Activated effector memory CD4-positive, alpha-beta T cell treated with anti-CD3 and anti-CD28 coated beads, Interleukin-2, amount 50 U/mL, for 16 hours (primary cell): ENCODE measurements around the gene ARHGEF4.

ENCODE experiments used
- DNase-seq: peaks from one replicate; pipeline ENCODE4 v3.0.0-alpha.2; 2020

ARHGEF4 gene

DNA sequence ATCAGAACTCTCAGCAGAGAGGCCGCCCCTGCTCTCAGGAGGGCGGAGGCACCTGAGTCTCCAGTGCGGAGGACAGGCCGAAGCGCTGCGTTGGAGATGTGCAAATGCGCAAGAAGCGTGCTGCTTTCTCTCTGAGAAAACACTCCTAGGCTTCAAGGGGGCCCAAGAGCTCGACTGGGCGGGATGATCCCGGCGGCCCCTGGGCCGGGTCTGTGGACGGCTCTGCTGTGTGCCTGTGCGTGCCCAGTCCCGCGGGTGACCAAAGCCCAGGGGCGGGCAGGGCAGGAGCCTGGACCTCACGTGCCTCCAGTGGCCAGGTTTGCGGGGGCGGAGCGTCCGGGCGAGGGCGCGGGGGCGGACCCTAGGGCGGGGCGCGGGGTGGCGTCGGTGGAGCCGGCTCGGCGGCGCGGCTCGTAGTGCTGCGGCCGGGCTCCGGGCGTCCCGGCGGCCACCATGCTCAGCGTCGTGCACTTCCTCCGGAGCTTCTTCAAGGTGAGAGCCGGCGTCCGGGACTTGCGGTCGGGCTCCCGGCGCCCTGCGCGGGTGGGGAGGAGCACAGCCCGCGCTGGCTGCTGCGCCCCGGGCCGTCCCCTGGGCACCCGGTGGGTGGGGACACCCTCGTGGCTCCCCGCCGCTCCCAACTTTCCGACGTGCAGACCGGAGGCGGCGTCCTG is at the start of gene ARHGEF4:
Gene ARHGEF4 (plus strand): TSS at position 414 of the 674 bp plus-strand sequence. CDS start 40 bp downstream, at position 454.
- peak; percentile 72 for DNase-seq

GRCh38 chr2:130787841-130788240 is 48.9 kb upstream of the ARHGEF4 start:
- no peak for DNase-seq

DNA sequence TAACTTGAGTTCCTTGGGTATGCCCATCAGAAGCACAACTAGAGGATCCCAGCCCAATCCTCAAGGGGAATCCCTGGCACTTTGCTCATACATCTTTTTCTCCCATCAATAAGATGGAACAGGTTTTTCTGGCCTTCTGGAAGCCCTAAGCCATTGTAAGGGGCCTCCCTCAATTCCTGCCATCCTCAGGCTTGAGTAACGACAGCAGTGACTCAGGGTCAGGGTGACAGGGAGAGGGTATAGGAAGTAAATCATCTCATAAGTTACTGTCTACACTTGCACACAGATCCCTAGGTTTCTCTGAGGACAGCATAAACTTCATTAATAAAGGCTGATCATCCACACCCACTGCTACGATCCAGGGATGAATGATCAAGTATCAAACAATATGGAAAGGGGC is 46.4 kb upstream of the ARHGEF4 start:
- DNase-seq = no peak

DNA sequence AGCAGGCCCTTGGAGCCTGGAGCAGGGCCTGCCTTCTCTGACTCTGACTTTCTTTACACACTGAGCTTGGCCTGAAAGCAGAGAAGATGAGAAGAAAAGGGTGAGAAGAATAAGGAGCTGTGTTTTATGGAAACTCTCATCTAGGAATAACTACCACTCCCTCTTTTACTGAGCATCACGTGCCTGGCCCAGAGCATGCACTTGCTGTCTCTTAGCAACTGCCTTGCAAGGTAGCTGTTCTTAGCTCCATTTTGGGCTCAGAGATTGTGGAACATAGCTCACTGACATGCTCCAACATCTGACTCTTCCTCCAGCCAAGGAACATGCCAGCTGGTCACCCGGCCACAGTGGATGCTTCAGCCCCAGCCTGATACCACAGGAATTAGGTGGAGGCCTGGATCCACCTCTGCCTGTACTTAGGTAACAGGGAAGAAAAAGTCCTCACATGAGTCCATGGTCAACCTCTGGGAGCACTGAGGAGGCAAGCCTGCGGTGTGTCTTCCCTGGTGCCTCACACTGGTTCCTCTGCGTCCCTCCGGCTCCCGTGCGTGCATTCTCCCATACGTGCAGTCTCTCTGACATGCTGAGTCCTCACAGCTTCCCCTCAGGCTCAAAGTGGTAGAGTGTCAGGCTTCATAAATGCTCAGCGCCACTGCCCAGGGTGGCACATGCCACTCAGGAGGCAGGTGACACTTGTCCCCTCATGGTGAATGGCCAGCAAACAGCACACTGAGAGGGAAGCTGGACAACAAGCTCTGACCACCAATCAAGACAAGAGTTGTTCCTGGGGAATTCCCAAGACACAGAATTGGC is 45.7 kb upstream of the ARHGEF4 start:
- no peak for DNase-seq

GRCh38 chr2:130791617-130791939 is 45.1 kb upstream of the ARHGEF4 start:
- DNase-seq = no peak

GRCh38 chr2:130795431-130795830 is 41.3 kb upstream of the ARHGEF4 start:
- no peak for DNase-seq

DNA sequence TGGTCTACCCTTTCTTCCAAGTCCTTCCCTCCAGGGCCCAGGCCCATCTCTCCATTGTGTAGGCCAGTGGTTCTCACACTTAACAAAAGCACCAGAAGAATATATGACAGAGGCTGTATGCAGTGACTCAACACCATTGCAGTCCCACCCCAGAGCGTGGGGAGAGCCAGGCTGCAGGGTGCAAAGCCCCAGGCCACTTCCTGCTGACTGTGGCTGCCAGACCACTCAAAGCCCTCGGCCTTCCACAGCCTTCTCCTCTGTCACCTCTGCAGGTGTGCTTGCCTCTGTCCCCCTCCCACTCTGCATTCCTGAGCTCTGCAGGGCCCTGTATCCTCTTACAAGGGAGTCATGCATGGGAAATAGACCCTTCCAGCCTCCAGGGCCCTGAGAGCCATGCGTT is 40.4 kb upstream of the ARHGEF4 start:
- DNase-seq = no peak

DNA sequence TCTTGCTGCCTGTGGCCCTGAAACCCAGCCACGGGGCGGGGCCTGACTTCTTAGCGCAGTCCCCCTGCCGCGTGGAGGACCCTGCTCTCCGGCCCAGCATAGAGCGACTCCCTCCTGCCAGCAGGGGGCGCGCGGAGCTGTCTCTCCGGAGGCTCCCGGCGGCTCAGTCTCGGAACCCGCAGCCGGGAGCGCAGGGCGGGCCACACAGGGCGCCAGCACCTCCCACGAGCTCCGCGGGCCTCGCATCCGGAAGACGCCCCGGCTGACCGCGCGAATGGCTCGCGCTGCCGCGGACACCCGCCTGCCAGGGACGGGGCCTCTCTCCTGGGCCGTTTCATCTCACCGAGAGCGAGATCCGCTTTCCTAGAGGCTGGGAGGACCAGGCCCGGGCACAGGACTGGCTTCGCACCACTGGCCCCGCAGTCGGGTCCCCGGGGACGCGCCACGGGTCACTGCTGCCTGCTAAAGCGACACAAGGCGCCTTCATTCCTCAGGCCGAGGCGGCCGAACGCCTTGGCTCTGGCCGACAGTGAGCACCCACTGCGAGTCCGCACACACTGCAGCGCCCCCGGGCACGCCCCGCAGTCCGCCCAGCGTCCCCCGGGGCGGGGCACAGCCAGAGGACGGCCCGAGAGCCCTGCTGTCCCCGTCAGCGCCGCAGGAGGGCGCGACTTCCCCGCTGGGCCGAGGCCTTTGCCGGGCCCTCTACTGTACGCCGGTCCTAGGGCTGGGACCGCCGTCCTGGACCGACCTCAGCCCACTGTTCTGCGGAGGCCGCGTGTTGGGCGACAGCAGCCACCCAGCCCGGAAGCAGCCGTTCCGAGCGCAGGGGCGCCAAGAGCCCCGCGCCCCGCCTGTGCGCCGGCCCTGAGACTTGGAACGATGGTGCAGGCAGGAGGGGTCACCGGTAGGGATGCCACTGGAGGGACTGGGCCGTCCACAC is 39.0 kb upstream of the ARHGEF4 start:
- peak; percentile 98 for DNase-seq

GRCh38 chr2:130798472-130799218 is 38.1 kb upstream of the ARHGEF4 start:
- no peak for DNase-seq

DNA sequence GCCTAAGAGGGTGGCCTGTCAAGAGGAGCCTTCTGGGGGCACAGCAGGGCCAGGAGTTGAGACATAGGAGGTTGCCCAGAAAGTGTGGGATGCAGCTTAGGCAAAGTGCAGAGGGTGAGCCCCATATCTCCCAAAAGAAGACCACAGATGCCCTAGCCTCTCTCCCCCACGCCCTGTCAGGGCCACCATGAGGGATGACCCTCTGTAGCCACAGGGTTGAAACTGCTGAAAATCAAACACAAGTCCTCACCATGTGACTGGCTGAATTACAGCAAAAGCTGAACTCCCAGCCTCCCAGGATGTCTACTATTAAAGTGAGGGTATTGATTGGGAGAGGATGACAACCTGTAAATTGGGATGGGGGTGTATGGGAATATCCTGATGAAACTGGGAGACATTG is 37.4 kb upstream of the ARHGEF4 start:
- DNase-seq = no peak

GRCh38 chr2:130805613-130806012 is 31.1 kb upstream of the ARHGEF4 start:
- no peak for DNase-seq

- DNase-seq = no peak
Observed at GRCh38 chr2:130806370-130806769, 30.3 kb upstream of the ARHGEF4 start.

GRCh38 chr2:130807659-130808385 is 28.9 kb upstream of the ARHGEF4 start:
- DNase-seq = no peak

DNA sequence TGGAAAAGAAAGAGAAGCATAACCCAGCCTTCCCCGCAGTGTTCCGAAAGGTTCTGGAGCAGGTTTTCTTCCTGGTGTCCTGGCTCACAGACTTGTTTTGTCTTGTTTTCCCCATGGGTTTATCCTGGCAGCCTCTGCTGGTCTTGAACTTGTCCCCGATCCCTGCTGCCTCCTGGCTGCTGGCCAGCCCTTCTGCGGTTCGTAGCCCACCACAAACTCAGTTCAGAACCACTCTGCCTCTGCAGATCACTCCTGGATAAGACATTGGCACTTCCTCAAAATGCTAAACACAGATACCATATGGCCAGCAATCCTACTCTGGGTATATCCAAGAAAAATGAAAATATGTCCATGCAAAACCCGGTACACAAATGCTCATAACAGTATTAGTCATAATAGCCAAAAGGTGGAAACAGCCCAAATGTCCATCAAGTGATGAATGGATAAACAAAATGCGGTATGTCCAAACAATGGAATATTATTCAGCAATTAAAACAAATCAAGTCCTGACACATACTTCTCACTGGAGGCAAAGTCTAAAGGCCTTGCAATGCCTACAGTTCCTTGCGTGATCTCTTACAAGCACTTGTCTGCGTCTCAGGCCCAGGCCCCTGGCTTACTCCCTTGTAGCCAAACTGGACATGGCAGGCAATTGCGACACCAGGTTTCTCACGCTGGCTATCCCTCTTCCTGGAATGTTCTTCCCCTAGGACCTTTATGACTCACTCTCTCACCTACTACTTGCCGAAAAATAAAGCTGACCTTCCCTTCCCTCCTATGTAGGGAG is 28.0 kb upstream of the ARHGEF4 start:
- DNase-seq = no peak

- DNase-seq = no peak
Observed at GRCh38 chr2:130810490-130810889, 26.2 kb upstream of the ARHGEF4 start.

GRCh38 chr2:130813722-130814121 is 23.0 kb upstream of the ARHGEF4 start:
- DNase-seq = no peak

DNA sequence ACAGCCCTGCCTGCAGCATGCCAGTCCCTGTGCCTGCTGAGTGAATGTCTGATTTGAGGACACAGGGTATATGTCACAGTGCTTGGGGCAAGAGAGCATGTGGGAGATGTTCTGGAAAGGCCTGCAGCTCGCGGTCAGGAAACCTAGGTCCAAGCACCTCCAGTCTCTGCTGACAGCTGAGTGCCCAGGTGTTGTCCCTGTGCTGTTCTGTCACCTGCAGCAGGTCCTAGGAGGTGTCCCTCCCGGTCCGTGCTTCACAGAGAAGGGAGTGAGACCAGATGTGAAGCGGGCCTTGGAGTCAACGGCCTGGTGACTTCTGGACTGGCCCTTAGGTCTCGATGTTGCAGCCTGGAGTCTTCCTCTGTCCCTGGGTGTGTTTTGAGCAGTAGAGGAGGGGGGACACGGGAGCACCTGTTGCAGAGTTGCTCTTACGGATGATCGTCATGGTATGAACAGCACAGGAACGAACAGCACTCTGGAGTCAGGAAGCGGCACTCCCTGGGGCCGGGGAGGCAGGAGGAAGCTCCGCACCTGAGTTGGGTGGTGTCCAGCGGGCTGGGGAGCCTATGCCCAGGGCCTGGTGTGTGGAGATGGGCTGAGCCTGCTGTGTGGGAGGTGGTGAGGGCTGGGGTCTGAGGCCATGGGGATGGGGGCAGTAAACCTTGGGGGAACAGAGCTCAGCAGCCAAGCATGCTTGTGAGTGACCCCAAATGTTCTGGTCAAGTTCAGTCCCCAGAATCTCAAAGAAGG is 21.6 kb upstream of the ARHGEF4 start:
- DNase-seq = no peak

DNA sequence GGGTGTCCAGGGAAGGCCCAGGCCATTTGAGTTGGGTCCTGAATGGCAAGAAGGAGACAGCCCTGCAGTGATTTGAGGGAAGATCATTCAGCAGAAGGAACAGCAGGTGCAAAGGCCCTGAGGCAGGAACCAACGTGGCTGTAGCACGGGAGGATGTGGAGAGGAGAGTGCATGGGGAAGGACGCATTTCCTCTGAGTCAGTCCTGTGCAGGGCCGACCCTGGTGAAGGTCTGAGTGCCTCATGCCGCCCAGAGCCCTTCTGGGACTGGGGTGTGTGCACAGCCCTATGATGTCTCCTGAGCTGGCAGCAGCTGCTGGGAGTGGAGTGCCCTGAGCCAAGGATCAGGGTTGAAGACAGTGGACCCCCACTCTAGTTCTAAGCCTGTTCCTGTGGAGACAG is 17.9 kb upstream of the ARHGEF4 start:
- peak; percentile 58 for DNase-seq

DNA sequence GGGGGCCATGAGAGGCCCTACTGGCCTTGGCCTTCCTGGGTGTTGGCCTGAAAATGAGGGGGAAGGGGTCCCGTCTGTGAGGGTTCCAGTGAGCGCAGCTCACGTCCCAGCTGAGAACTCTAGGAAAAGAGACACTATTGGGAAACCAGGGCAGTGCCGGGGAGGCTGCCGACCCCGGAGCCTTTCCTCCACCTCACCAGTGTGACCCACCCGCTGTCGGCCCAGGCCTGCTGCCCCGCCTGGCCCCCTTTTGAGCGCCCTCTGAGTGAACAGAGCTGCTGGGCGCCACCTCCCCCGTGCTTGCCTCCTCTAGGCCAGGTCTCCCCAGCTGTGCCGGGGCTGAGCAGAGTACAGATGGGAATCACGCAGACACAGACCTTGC is 17.5 kb upstream of the ARHGEF4 start:
- peak; percentile 41 for DNase-seq

DNA sequence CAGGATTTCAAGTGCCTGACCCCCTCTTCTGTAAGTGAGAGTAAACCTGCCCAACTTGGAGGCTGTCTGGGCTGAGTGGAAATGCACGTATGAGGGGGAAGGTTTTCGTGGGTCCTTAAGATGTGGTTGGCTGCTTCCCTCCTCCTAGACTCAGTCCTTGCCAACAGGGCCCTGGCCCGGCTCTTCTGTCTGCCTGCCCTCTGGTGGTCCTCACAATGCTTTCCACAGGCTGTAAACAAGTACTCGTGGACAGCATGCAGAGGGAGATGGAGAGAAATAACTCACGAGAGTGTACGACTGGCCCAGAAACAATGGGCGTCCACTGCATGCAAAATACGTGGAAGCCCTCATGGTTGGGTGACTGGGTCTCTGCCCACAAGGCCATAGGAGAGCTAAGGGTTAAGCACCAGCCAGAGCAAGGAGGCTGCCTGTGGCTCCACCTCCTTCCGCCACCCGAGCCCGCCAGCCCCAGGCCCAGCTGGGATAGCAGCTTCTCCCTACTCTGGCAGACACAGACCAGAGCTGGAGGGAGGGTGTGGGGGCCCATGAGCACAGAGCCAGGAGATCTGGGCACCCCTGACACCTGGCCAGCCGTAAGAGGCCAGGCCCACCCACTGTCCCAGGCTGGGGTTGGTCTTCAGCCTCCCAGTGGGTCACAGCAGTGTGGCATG is 17.0 kb upstream of the ARHGEF4 start:
- no peak for DNase-seq
